Upper lobe of left lung (tissue), 4 donors: Measurements from ENCODE around the gene PDCD6IP.

Experiments
- CTCF ChIP-seq, 6 experiments: fragments of 450-650 bp in 4 of 6; fragments of 200-600 bp in 2 of 6; sonication (generic) in 2 of 6; IDR thresholded peaks; one replicate each; pipeline ENCODE4 v1.5.1; 2016 to 2019; ENCODE audit warnings: antibody characterized with exemption in 6 of 6
- POLR2A ChIP-seq, 4 donors: fragments of 450-650 bp; IDR thresholded peaks; one replicate each; pipeline ENCODE4 v1.5.1; 2016 to 2017; ENCODE audit warnings: antibody characterized with exemption in 4 of 4, mild to moderate bottlenecking in 2 of 4

- TF ChIP-seq POLR2A (IDR thresholded peaks at IDR 0.05) (no peak), CTCF (IDR thresholded peaks at IDR 0.05) (no peak)
Measured at GRCh38 chr3:33790091-33790490, 8.3 kb upstream of the PDCD6IP start.
